Cardiac fibroblast (primary cell): ENCODE measurements around the gene MFAP2.

Source experiments
- DNase-seq, 2 donors: peaks; one replicate each; pipeline versions ENCODE4 v3.0.0 to v3.0.0-alpha.2; 2010; ENCODE audit warnings: low read depth in 2 of 2
- H3K4me3 ChIP-seq, 2 donors: replicated peaks in 1 of 2; 1 replicate in 1 of 2; 2 replicates in 1 of 2; pipeline ENCODE4 v1.5.1; 2011; ENCODE audit warnings: low read depth in 2 of 2, low read length in 2 of 2, mild to moderate bottlenecking in 2 of 2, moderate library complexity in 1 of 2
- CTCF ChIP-seq: IDR thresholded peaks from one replicate; pipeline ENCODE4 v1.5.1; 2011; ENCODE audit warnings: low read depth, mild to moderate bottlenecking, low read length, inconsistent platforms

MFAP2 gene

GRCh38 chr1:16989676-16990391 lies 9.4 kb upstream of the MFAP2 start:
- DNase-seq: no peak
- H3K4me3 ChIP-seq: no peak overlapping the region
- no peak for TF ChIP-seq CTCF

GRCh38 chr1:16988210-16988609 lies 7.8 kb upstream of the MFAP2 start:
- H3K4me3 ChIP-seq: no peak overlapping the region
- TF ChIP-seq CTCF: no peak
- no peak for DNase-seq

GRCh38 chr1:16986962-16987361 lies 6.5 kb upstream of the MFAP2 start:
- DNase-seq: no peak
- peak; percentile 50 for TF ChIP-seq CTCF
- no peak overlapping the region for H3K4me3 ChIP-seq

GRCh38 chr1:16986560-16986959 lies 6.1 kb upstream of the MFAP2 start:
- DNase-seq: no peak
- no peak for TF ChIP-seq CTCF
- H3K4me3 ChIP-seq: no peak overlapping the region

- TF ChIP-seq CTCF: no peak
- H3K4me3 ChIP-seq: no peak overlapping the region
- DNase-seq: no peak
These were observed 5.7 kb upstream of the MFAP2 start for GRCh38 chr1:16986113-16986512.

- H3K4me3 ChIP-seq: no peak overlapping the region
- TF ChIP-seq CTCF: no peak
- DNase-seq: peak; percentile 91 to 97
These were observed 4.3 kb upstream of the MFAP2 start for GRCh38 chr1:16984717-16985116.

- H3K4me3 ChIP-seq: no peak overlapping the region
- DNase-seq: no peak
- TF ChIP-seq CTCF: no peak
These were observed 3.2 kb upstream of the MFAP2 start for GRCh38 chr1:16983649-16984048.
